GM12865 (cell line): ENCODE results near the gene PRKCQ.
A peak's percentile ranks its signal among the peaks of the same experiment; 100 is the strongest.

Experiments
- DNase-seq: peaks from one replicate; pipeline ENCODE4 v3.0.0; 2010; ENCODE audit warnings: low read depth
- H3K4me3 ChIP-seq: 2 replicates; pipeline ENCODE4 v1.5.1; 2011; ENCODE audit warnings: mild to moderate bottlenecking, low read depth, low read length, control low read depth
- TF ChIP-seq, protein P1 (sequence below): IDR thresholded peaks from 2 replicates; pipeline ENCODE4 v1.5.1; 2011; ENCODE audit warnings: low read length, control low read depth, low read depth, inconsistent platforms; ENCODE audit not compliant: insufficient read depth; ENCODE audit errors: missing control alignments

Gene PRKCQ

DNA sequence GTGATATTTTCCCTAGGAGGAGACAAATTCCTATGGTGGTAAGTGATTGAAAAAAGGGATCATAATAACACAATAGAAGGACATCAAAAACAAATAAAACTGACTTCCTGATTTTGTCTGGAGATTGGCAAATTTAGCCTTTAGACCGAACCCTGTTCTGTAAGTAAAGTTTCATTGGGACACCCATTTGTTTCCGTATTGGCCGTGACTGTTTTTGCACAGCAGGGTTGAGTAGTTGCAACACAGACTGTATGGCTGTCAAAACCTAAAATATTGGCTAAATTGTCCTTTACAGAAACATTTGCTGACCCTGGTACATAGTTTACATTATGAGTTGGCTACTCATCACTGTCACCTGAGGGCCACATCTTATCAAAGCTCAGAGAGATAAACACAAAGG is 168.6 kb downstream of the PRKCQ start:
- TF ChIP-seq, protein P1, sequence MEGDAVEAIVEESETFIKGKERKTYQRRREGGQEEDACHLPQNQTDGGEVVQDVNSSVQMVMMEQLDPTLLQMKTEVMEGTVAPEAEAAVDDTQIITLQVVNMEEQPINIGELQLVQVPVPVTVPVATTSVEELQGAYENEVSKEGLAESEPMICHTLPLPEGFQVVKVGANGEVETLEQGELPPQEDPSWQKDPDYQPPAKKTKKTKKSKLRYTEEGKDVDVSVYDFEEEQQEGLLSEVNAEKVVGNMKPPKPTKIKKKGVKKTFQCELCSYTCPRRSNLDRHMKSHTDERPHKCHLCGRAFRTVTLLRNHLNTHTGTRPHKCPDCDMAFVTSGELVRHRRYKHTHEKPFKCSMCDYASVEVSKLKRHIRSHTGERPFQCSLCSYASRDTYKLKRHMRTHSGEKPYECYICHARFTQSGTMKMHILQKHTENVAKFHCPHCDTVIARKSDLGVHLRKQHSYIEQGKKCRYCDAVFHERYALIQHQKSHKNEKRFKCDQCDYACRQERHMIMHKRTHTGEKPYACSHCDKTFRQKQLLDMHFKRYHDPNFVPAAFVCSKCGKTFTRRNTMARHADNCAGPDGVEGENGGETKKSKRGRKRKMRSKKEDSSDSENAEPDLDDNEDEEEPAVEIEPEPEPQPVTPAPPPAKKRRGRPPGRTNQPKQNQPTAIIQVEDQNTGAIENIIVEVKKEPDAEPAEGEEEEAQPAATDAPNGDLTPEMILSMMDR, result no peak
- DNase-seq, result no peak
- H3K4me3 ChIP-seq, result no peak overlapping the region

DNA sequence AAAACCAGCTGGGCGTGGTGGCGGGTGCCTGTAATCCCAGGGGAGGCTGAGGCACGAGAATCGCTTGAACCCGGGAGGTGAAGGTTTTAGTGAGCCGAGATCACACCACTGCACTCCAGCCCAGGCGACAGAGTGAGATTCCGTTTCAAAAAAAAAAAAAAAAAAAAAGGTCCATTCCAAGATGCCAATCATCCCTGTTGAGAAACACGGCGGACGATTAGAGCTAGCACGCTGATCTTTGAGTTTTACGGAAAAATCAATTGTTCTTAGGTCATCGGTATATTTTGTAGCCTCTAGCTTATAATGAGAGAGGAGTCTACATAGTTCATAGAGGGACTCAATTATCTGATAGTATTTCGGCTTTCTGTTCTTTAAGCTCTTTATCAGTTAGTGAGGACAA is 169.2 kb downstream of the PRKCQ start:
- TF ChIP-seq, protein P1, result no peak
- DNase-seq, result no peak
- H3K4me3 ChIP-seq, result no peak overlapping the region

DNA sequence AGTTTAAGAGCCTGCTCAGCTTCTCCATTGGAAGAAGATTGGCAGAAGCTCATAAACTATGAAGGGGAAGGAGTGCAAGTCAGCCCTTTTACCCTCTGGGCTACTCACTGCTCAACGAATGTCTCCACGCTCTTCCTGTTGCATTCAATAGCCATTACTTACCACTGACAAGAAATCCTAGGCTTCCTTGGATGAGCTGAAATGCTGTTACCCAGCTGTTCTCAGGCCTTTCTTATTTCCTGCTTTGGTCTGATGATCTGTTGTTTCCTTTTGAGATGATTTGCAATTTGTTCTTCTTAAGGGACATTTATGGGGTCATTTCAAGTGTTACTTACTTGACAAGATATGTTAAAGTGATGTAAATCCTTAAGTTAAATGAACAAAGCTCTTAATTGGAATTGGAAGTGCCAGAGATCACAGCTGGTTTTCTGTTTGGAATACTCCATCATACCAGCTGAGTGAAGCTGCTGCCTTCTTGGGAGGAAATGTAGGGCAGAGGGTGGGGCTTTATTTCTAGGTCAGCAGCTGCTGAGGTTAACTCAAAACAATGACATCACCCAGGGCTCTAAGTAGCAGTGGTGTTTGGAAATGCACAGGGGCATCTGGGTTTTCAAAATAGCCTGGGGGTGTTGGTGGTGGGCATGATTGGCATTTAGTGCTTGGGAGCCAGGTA is 170.0 kb downstream of the PRKCQ start:
- peak; percentile 12 for DNase-seq
- TF ChIP-seq, protein P1, result no peak
- H3K4me3 ChIP-seq, result no peak overlapping the region

DNA sequence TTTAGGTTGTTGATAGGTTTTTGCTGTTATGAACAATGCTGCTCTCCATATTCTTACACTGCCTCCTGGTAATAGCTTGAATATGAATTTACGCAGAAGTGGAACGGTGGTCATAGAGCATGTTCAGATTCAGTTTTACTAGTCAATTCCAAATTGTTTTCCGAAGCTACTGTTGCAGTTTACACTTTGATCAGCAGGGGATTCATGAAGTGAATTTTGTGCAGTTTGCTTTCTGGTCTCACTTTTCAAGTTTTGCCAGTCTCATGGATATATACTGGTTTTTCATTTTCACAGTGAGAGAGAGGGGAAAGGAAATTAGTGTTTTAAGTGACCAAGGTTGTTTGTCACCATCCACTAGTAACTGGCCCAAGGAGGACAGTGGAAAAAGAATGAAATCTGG is 171.3 kb downstream of the PRKCQ start:
- no peak overlapping the region for H3K4me3 ChIP-seq
- TF ChIP-seq, protein P1, result no peak
- DNase-seq, result no peak

DNA sequence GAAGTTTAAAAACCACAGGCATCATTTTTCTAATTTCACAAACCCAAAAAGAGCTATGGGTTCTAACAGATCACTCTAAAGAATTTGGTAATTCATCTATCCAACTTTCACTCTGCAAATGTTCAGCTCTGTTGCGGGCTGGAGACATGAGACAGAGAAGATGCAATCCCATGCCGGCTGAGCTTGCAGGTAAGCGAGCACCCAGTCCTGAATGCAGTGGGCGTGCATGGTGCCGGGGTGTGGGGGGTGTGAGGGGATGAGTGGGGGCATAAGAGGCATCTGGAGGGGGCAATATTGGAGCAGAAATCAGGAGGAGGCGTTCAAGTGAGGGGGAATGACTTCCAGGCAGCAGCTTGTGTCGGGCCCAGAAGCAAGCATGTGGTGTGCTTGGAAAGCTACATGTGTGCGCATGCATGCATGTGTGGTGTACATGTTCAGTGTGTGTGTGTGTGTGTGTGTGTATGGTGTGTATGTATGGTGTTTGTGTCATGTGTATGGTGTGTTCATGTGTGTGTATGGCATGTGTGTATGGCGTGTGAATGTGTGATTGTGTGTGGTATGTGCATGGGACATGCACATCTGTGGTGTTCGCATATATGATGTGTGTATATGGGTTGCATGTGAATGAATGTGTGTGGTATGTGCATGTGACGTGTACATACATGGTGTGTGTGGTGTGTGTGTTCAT is 172.9 kb downstream of the PRKCQ start:
- no peak overlapping the region for H3K4me3 ChIP-seq
- TF ChIP-seq, protein P1, result no peak
- no peak for DNase-seq

DNA sequence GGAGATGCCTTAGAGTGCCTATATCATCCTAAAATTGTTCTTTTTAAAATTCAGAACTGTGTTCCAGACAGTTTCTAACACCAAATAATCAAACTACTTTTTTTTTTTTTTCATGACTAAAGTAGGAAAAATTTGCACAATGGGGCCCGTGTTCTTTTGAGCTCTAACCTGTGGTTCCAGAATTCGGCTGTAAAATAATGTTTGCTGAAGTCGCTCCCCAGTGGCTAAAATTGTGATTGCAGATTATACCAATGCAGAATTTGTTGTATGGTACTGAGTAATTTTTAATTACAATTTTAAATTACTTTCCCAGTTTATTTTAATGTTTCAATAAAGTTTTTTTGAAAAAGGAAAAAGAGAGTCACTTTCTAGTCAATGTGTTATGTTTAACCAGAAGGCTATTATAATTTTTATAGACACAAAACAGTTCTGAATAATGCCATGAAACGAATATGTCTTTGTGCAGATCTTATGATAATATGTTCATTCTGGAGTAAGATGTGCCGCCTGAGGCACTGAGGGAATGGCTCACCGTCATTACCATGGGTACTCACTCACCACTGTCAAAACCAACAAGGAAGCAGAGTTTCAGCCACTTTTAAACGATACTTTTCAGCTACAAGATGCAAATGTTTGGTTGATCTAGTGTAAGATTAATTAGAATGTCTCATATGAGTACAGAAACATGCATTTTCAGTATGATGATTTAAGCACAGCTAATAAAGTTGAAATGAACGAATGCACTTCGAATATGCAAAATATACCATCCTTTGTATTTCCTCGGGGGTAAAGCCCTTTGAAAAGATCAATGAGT is 173.6 kb downstream of the PRKCQ start:
- peak; percentile 21 for DNase-seq
- TF ChIP-seq, protein P1, result no peak

More for the DNA sequence above, 173.6 kb downstream of the PRKCQ start:
- no peak overlapping the region for H3K4me3 ChIP-seq
